VCaP (cell line): ENCODE results near the gene TNIK.
"Not testable (repeated sequence)": the region's sequence is repeated elsewhere in the genome, so short reads cannot be mapped to it uniquely, and the experiment has no call there.

Experiments
- H3K27ac ChIP-seq: fragments of 450-650 bp; 2 replicates; pipeline ENCODE4 v1.5.1; 2017
- TF ChIP-seq, protein P1 (sequence below): fragments of 450-650 bp; conservative IDR thresholded peaks from 2 replicates; pipeline ENCODE4 v1.5.1; 2017; ENCODE audit warnings: mild to moderate bottlenecking, moderate library complexity

TNIK gene

DNA sequence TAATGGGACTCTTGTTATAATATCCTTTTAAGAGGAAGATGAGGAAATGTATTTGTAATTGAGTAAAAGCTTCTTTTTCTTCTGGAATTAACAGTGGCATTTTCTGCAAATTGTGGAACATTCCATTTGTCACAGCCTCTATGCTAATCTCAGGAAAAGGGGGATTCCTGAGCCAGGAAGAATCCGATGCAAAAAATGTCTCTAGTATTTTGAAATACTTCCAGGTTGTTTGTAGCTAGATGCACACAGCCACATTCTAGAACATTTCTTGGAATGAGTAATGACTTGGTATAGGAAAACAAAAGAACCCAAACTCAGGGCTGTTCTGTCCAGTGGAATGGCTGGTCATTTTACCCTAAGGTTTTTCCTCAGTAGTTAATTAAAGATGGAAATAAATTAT lies 335.2 kb downstream of the TNIK start:
- TF ChIP-seq, protein P1, sequence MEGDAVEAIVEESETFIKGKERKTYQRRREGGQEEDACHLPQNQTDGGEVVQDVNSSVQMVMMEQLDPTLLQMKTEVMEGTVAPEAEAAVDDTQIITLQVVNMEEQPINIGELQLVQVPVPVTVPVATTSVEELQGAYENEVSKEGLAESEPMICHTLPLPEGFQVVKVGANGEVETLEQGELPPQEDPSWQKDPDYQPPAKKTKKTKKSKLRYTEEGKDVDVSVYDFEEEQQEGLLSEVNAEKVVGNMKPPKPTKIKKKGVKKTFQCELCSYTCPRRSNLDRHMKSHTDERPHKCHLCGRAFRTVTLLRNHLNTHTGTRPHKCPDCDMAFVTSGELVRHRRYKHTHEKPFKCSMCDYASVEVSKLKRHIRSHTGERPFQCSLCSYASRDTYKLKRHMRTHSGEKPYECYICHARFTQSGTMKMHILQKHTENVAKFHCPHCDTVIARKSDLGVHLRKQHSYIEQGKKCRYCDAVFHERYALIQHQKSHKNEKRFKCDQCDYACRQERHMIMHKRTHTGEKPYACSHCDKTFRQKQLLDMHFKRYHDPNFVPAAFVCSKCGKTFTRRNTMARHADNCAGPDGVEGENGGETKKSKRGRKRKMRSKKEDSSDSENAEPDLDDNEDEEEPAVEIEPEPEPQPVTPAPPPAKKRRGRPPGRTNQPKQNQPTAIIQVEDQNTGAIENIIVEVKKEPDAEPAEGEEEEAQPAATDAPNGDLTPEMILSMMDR: no peak
- no peak overlapping the region for H3K27ac ChIP-seq

GRCh38 chr3:171123915-171124314 lies 336.3 kb downstream of the TNIK start:
- TF ChIP-seq, protein P1: no peak
- no peak overlapping the region for H3K27ac ChIP-seq

- TF ChIP-seq, protein P1: no peak
- H3K27ac ChIP-seq: no peak overlapping the region
Measured at GRCh38 chr3:171122861-171123260, 337.3 kb downstream of the TNIK start.

DNA sequence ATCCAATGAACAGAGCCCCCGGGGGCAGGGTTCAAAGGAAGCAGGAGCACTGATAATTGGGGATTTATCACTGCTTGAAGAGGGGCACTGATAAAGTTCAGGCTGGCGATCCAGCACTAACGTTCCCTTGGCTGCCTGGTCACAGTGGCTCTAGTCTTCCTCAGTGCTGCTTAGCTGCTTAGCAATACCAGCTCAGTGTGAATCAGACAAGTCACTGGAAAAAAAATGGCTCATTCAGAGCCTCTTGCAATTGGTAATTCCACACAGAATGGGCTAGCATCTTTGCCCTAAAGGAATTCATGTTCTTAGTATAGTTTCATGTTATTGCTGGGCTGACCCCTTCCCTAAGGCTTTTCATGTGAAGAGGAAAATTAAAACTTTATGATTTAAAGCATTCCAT lies 338.0 kb downstream of the TNIK start:
- no peak overlapping the region for H3K27ac ChIP-seq
- TF ChIP-seq, protein P1: no peak

DNA sequence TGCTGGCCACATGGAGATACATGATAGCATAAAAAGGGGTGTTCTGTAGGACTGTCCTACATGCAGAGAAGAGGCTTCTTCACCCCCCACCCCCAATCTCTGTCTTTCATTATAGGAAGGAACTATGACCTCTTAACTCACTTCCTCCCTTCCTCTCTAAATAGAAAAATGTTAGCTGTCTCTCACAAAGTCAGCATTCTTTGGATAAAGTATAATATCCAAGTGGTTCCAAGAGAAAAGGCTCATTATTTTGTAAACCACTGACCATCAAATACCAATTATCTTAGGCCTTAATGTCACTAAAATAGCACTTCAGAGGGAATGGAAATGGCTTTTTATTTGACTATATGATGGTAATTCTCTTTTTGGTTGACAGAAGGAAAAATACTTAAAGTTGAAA lies 338.4 kb downstream of the TNIK start:
- no peak overlapping the region for H3K27ac ChIP-seq
- TF ChIP-seq, protein P1: no peak

- not testable (repeated sequence) for H3K27ac ChIP-seq
Measured at GRCh38 chr3:171119402-171119801, 340.8 kb downstream of the TNIK start.

- H3K27ac ChIP-seq: not testable (repeated sequence)
Measured at GRCh38 chr3:171118993-171119392, 341.2 kb downstream of the TNIK start.

- TF ChIP-seq, protein P1: no peak
- H3K27ac ChIP-seq: no peak overlapping the region
Measured at GRCh38 chr3:171116824-171117395, 343.3 kb downstream of the TNIK start.

- TF ChIP-seq, protein P1: no peak
- no peak overlapping the region for H3K27ac ChIP-seq
Measured at GRCh38 chr3:171116365-171116764, 343.8 kb downstream of the TNIK start.
